ENCODE measurements around the gene H2BK1. TPM values are rescaled to one million over a fixed set of nuclear protein-coding genes. Genes with fewer than 3 reads are reported as not detected.

Gene H2BK1
- total RNA-seq, 1 donor from 2014 or later = not detected

GRCh38 chr7:151236406-151236805 is 26.1 kb upstream of the H2BK1 start:
- H3K4me3 Mint-ChIP-seq = no peak overlapping the region
- no peak for DNase-seq (ENCODE audit: low read depth, low spot score)
- H3K9me3 Mint-ChIP-seq = no peaks in the 10 kb centered on the region
- no peak overlapping the region for H3K27ac Mint-ChIP-seq (ENCODE audit: unreplicated experiment)
- H3K36me3 Mint-ChIP-seq (ENCODE audit: low read depth) = peaks cover 4% of the 10 kb centered on the region
- peaks cover 19% of the 10 kb centered on the region for H3K4me1 Mint-ChIP-seq
- no peaks in the 10 kb centered on the region for H3K27me3 Mint-ChIP-seq (ENCODE audit: low read depth)
- no peak for TF ChIP-seq CTCF (conservative IDR thresholded peaks at IDR 0.05)

GRCh38 chr7:151235091-151235787 is 25.0 kb upstream of the H2BK1 start:
- Mint-ChIP-seq H3K27ac (ENCODE audit: unreplicated experiment) (no peak overlapping the region), H3K4me3 (peak overlapping the region; percentile 69), H3K36me3 (ENCODE audit: low read depth) (peaks cover 4% of the 10 kb centered on the region), H3K9me3 (no peaks in the 10 kb centered on the region), H3K27me3 (ENCODE audit: low read depth) (no peaks in the 10 kb centered on the region), H3K4me1 (peaks cover 20% of the 10 kb centered on the region)
- DNase-seq (ENCODE audit: low read depth, low spot score) = no peak
- TF ChIP-seq CTCF (conservative IDR thresholded peaks at IDR 0.05) = no peak

- H3K4me3 Mint-ChIP-seq = peak overlapping the region; percentile 96
- no peaks in the 10 kb centered on the region for H3K27me3 Mint-ChIP-seq (ENCODE audit: low read depth)
- peaks cover 20% of the 10 kb centered on the region for H3K4me1 Mint-ChIP-seq
- H3K9me3 Mint-ChIP-seq = no peaks in the 10 kb centered on the region
- H3K27ac Mint-ChIP-seq (ENCODE audit: unreplicated experiment) = no peak overlapping the region
- TF ChIP-seq CTCF (conservative IDR thresholded peaks at IDR 0.05) = no peak
- peaks cover 4% of the 10 kb centered on the region for H3K36me3 Mint-ChIP-seq (ENCODE audit: low read depth)
- no peak for DNase-seq (ENCODE audit: low read depth, low spot score)
Measured at GRCh38 chr7:151233804-151234203, 23.5 kb upstream of the H2BK1 start.

- Mint-ChIP-seq H3K36me3 (ENCODE audit: low read depth) (peaks cover 4% of the 10 kb centered on the region), H3K4me3 (peak overlapping the region; percentile 96), H3K27ac (ENCODE audit: unreplicated experiment) (peak overlapping the region; percentile 92), H3K9me3 (no peaks in the 10 kb centered on the region), H3K4me1 (peaks cover 23% of the 10 kb centered on the region), H3K27me3 (ENCODE audit: low read depth) (no peaks in the 10 kb centered on the region)
- no peak for TF ChIP-seq CTCF (conservative IDR thresholded peaks at IDR 0.05)
- no peak for DNase-seq (ENCODE audit: low read depth, low spot score)
Measured at GRCh38 chr7:151232917-151233701, 22.8 kb upstream of the H2BK1 start.

GRCh38 chr7:151232091-151232916 is 22.0 kb upstream of the H2BK1 start, which contains the start of gene CHPF2:
TSS of gene CHPF2 (plus strand) at chr7:151232483. CDS start at chr7:151234012, 1,529 bp downstream.
- no peak for TF ChIP-seq CTCF (conservative IDR thresholded peaks at IDR 0.05)
- Mint-ChIP-seq H3K27me3 (ENCODE audit: low read depth) (no peaks in the 10 kb centered on the region), H3K36me3 (ENCODE audit: low read depth) (peaks cover 4% of the 10 kb centered on the region), H3K27ac (ENCODE audit: unreplicated experiment) (peak within 1 kb of the TSS; percentile 99), H3K4me3 (peak within 1 kb of the TSS; percentile 98), H3K9me3 (no peaks in the 10 kb centered on the region), H3K4me1 (peaks cover 31% of the 10 kb centered on the region)
- peak; percentile 74 for DNase-seq (ENCODE audit: low read depth, low spot score)
